ENCODE measurements around the gene SMARCD2.

GRCh38 chr17:63823659-63824331 lies 18.7 kb downstream of the SMARCD2 start:
- TF ChIP-seq, protein P1, sequence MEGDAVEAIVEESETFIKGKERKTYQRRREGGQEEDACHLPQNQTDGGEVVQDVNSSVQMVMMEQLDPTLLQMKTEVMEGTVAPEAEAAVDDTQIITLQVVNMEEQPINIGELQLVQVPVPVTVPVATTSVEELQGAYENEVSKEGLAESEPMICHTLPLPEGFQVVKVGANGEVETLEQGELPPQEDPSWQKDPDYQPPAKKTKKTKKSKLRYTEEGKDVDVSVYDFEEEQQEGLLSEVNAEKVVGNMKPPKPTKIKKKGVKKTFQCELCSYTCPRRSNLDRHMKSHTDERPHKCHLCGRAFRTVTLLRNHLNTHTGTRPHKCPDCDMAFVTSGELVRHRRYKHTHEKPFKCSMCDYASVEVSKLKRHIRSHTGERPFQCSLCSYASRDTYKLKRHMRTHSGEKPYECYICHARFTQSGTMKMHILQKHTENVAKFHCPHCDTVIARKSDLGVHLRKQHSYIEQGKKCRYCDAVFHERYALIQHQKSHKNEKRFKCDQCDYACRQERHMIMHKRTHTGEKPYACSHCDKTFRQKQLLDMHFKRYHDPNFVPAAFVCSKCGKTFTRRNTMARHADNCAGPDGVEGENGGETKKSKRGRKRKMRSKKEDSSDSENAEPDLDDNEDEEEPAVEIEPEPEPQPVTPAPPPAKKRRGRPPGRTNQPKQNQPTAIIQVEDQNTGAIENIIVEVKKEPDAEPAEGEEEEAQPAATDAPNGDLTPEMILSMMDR (IDR thresholded peaks at IDR 0.05; ENCODE audit: low read depth, low read length) = no peak
- TF ChIP-seq POLR2A (IDR thresholded peaks at IDR 0.05; ENCODE audit: extremely low read depth, insufficient read length) = no peak

Measured in NB4 (cell line).